ENCODE measurements around the gene ALPL.
"Not testable (repeated sequence)": the region's sequence is repeated elsewhere in the genome, so short reads cannot be mapped to it uniquely, and the experiment has no call there.

Gene ALPL

GRCh38 chr1:21509351-21510112, at the start of gene ALPL:
TSS of gene ALPL (plus strand) at chr1:21509423. CDS start at chr1:21554082, 44,659 bp downstream.
- DNase-seq: peak; percentile 77

GRCh38 chr1:21465127-21465526, 44.1 kb upstream of the ALPL start:
- not testable (repeated sequence) for DNase-seq

- not testable (repeated sequence) for DNase-seq
Observed at GRCh38 chr1:21467946-21468345, 41.3 kb upstream of the ALPL start.

- peak; percentile 14 for DNase-seq
Observed at GRCh38 chr1:21468599-21468998, 40.6 kb upstream of the ALPL start.

GRCh38 chr1:21469581-21469980, 39.6 kb upstream of the ALPL start:
- no peak for DNase-seq

DNA sequence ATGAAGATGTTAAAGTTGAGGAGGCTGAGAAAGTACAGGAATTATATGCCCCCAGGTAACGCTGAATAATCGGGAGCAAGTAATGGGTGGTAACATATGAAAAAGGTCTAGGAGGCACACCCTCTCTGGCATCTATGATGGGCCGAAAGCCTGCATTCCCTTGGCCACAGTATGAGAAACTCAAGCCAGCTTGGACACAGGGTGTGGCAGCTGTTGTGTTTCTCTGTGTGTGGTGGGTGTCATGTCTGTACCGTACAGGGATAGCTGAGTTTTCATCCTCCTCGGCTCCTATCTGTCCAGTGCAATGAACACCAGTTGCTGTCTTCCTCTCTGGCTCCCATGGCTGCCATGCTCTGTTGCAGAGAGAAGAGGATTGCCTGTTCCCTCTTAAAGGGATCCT, 36.4 kb upstream of the ALPL start:
- DNase-seq: no peak

- DNase-seq: no peak
Observed at GRCh38 chr1:21478356-21478755, 30.9 kb upstream of the ALPL start.

- not testable (repeated sequence) for DNase-seq
Observed at GRCh38 chr1:21483881-21484280, 25.3 kb upstream of the ALPL start.

- DNase-seq: no peak
Observed at GRCh38 chr1:21489146-21489545, 20.1 kb upstream of the ALPL start.

- DNase-seq: peak; percentile 79
Observed at GRCh38 chr1:21490774-21491487, 18.3 kb upstream of the ALPL start.

DNA sequence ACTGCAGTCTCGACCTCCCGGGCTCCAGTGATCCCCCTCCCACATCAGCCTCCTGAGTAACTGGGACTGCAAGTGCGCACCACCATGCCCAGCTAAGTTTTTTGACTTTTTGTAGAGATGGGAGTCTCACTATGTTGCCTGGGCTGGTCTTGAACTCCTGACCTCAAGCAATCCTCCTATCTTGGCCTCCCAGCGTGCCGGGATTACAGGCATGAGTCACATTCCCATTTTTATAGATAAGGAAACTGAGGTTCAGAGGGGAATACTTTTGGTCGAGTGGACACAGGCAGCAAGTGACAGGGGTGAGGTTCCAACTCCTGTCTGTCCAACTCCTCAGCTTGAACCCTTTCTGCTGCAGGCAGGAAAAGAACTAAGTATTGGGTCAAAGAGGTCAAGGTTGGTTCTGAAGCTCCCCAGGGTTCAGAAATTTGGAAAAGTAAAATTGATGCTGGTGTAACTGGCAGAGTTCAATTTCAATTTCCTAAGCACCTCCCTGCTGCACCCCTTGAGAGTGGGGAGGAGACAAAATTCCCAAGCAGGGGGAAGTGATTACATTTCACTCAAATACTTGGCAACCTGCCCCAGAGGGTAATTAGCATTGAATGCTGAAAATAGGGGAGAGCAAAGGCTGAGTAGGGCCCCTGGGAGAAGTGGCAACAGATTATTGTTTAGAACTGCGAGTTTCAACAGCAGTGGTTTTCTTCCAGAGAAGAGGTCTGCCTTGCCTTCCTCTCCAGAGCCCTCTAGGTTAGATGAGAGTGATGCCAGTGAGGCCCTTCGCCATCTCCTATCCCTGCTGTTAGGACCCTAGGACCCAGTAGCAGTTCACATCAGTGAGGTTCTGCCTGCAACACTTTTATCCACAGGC, 17.5 kb upstream of the ALPL start:
- DNase-seq: no peak

DNA sequence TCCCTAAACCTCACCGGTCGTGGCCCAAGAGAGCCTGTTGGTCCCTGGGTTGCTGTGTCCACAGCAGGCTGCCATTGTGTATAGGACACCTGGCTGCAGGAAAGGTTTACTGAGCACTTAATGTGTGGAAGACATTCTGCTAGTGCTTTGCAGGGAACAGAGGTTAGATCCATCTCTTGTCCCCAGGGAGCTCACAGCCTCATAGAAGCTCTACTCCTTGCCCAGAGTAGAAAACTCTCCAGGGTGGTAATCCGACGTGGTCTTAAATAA, 16.9 kb upstream of the ALPL start:
- no peak for DNase-seq

- no peak for DNase-seq
Observed at GRCh38 chr1:21494196-21494595, 15.0 kb upstream of the ALPL start.

DNA sequence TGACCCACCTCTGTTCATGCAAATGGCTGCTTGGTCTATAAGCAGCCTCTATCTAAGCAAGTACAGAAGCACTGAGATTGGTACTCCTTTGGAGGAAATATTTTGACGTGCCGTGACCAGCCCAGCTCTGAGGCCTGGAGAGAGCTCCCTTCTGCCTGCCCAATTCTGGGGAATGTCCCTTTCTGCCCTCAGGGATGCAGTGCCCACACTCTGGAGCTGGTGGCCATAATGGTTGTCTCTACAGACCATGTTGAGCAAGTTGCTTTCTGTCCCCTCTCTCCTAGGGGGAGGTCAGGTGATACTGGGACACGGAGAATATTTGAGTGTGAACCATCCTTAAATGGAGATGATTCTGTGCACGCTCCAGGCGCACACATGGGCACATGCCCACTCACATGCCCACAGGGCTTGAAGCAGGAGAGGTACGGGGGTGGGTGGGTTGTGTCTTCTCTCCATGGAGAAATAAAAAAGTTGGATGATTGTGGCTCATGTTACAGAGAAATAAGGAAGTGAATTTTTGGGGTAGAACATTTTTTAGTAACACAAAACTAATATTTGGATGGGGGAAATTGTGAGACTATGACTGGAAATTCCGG, 13.9 kb upstream of the ALPL start:
- no peak for DNase-seq

DNA sequence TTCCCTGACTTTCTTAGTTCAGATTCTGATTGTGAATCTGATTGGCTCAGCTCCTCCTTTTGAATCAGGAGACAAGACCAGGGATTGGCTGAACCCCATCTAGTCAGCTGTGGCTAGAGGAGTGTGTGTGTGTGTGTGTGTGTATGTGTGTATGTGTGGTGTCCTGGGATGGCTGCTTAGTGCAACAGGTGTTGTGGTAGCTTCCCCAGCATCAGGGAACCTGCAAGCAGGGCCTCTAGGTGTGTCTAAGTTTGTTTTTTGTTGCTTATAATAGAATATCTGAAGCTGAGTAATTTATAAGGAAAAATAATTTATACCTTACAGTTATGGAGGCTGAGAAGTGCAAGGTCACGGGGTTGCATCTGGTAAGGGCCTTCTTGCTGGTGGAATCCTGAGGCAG, 13.2 kb upstream of the ALPL start:
- no peak for DNase-seq

DNA sequence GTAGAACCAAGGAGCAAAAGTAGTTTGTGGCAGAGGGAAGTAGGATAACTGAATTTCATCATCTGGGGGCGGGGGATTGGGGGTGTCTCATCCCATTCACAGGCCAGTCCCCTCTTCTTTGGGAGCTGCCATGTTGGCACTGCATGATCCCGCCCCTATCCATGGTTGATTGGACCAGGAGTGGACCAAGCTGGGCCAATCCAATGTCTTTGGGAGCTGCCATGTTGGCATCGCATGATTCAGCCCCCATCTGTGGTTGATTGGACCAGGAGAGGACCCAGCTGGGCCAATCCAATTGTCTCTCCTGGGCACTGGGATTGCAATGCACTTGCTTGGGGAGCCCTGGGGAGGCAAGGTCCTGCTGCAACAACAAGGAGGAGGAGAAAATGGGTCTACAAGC, 12.3 kb upstream of the ALPL start:
- no peak for DNase-seq

- no peak for DNase-seq
Observed at GRCh38 chr1:21497466-21498061, 11.7 kb upstream of the ALPL start.

- no peak for DNase-seq
Observed at GRCh38 chr1:21499283-21499950, 9.8 kb upstream of the ALPL start.

DNA sequence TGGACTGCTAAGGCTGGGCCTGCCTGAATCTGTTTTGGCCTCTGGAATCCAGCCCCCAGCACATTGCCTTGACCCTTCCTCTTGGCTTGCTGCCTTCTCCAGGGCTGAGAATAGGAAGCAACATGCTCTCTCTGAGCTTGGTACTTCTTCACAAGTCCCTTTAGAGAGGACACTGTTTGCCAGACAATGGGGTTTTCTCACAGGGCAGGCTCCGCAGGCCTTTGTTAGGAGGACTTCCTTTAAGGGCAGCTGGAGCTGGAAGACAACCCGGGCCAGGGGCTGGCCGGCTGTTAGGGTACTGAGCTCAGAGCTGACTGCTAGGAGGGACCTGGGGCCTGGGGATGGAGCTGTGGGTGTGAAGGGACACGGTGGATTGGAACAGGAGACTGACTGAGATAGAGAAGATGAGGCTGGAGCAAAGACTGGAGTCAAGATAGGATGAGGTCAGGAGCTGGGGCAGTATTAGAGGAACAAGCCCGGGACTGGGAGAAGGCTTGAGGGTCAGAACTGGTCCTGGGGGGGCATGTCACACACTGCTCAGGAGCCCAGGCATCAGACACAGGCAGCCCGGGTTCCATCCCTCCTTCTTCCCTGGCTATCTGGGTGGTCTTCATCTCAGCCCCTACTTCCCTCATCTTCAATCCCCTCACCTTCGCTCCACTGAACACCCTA, 5.4 kb upstream of the ALPL start:
- no peak for DNase-seq

- DNase-seq: no peak
Observed at GRCh38 chr1:21506804-21507203, 2.4 kb upstream of the ALPL start.

- no peak for DNase-seq
Observed at GRCh38 chr1:21507511-21508270, 1.5 kb upstream of the ALPL start.
